ENCODE results near the gene IL21. TPM values are rescaled to one million over a fixed set of nuclear protein-coding genes. Genes with fewer than 3 reads are reported as not detected.

Gene IL21
- total RNA-seq, 1 experiment from 2014 or later: not detected

DNA sequence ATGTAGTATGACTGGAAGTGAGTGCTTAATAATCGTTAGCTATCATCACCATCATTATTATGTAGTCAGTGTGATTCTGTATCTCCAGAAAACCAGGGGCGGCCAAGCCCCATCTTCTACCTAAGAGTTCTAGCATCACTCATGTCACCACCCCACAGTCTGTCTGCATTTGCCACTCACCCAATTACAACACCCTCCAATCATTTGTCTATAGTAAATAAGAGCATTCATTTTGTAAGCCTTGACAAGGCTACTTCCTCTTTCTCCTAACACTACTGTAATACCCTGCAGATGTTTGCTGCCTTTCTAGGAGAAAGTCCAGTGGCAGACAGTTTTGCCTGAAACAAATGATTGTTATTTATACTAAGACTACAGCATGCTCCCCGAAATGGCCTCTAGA is 15.8 kb upstream of the IL21 start:
- no peak for DNase-seq (ENCODE audit: low spot score)
- in situ Hi-C loops (cut with HindIII; ENCODE audit: low sequenced_read_pairs): no loop called here

DNA sequence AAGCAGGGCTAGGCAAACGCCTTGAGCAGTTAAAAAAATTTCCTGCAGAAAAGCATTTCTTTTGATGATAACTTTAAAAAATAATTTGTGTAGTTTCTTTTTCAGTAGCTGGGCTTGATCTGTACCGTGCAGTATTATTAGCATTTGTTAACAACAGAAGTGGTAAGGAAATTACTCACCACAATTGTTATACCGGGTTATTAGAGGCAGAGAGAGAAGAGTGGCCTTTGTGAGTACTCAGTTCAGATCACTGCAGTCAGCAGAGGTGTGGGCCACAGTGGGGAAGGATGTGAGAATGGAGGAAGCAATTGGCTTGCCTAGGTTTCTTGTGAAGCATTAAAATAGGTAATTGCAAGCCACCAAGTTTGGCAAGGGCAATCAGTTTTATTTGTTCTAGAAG is 14.3 kb upstream of the IL21 start:
- no peak for DNase-seq (ENCODE audit: low spot score)
- in situ Hi-C loops (cut with HindIII; ENCODE audit: low sequenced_read_pairs): no loop called here

DNA sequence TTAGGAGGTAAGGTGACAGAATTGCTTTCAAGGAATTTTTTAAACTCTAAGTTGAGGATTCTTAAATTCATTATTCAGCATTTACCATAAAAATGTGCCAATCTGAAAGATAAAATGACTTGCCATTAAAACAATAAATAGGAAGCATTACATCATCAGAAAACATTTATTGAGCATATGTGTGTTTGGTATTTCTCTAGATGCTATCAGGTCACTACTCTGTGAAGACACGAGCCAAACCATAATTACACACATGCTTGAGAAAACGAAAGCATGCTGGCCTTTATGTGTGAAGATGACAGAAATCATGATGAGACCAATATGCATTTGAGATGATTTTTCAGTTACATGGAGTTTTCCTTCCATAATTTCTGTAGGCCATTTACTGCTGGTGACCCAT is 12.3 kb upstream of the IL21 start:
- in situ Hi-C loops (cut with HindIII; ENCODE audit: low sequenced_read_pairs): no loop called here
- no peak for DNase-seq (ENCODE audit: low spot score)

DNA sequence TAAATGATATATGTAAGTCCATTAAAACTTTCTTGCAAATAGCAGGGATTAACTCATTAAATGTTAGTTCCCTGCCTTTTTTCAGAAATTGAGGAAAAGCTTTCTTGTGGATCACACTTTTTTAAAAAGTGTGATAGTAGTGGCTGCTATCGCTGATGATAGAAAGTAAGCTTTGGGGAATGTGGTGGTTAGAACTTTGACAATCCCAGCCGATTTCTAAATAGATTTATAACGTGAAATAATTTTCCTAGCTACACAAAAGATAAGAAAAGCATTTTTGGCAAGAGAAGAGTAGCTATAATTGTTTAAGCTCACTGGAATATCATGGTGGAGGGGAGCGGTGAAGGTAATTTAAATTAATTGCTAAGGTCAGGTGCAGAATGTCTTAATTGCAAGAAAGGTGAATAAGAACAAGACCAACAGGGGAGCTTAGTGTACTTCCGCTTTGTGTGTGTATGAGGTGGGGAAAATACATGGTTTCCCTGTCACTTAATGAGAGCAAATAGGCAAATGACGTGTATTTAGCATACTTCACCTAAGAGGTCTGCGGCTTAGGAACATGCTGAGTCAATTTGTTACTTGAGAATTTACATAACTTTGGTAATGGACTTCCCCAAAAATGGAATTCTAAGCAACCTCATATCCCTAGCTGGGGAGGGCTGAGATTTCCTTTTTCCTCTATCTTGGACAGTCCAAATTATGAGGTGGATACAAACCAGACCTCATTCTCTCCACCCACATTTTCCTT is 11.7 kb upstream of the IL21 start:
- in situ Hi-C loops (cut with HindIII; ENCODE audit: low sequenced_read_pairs): no loop called here
- DNase-seq (ENCODE audit: low spot score): no peak

DNA sequence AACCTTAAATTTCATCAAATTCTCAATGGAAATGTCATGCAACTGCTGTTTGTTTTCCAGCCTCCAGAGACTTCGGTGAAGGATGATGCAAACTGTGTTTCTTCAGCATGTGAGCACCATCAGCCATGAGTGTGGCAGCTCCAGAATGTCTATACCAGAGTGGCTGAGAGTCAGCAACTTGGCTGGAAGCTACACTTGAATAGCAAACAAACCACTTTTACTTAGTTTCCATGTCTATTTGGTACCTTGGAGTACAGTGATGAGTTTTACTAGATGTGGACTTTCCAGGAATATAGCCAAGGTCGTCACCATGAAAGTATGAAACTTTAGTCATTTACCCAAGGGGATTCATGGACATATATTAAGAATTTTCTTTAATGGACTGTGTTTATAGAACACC is 4.3 kb upstream of the IL21 start:
- DNase-seq (ENCODE audit: low spot score): no peak
- in situ Hi-C loops (cut with HindIII; ENCODE audit: low sequenced_read_pairs): no loop called here

DNA sequence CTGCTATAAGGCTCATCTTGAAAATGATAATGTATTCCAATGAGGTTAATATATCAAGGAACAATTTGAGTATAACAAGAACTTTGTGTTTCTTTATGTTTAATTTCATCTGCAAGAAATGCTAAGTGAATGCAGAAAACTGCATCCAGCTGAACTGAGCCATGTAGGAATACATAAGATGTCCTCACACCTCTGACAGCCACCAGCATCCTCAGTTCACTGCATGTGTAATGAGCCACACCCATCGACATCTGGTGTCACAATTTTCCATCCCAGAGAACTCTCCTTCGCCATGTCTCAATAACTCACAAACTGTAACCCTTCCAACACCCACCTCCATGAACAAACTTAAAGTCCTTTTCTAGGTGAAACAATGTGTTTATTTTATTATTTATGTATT is 3.3 kb upstream of the IL21 start:
- DNase-seq (ENCODE audit: low spot score): no peak
- in situ Hi-C loops (cut with HindIII; ENCODE audit: low sequenced_read_pairs): no loop called here

DNA sequence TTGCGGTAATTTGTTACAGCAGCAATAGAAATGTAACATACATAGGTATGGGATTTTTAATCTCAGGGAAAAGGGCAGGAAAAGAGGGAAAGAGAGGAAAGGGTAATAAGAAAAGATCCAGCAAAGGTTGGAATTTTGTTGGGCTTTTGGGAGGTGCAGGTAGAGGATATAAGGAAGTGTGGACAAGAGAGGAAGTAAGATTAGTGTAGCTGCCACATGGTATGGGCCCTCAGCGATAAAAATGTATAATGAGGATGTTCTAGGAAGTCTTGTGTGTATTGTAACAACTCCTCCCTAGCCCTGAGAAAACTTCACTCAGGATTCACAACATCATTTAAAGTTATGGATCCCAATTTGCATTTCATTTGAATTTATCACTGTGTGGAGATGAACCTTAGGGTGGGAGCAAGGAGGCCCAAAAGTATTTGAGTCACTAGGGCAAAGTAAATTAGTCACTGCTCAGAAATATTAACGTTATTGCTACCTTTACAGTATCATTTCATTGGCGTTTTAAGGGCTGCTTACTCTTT is 2.8 kb upstream of the IL21 start:
- in situ Hi-C loops (cut with HindIII; ENCODE audit: low sequenced_read_pairs): no loop called here
- DNase-seq (ENCODE audit: low spot score): no peak

DNA sequence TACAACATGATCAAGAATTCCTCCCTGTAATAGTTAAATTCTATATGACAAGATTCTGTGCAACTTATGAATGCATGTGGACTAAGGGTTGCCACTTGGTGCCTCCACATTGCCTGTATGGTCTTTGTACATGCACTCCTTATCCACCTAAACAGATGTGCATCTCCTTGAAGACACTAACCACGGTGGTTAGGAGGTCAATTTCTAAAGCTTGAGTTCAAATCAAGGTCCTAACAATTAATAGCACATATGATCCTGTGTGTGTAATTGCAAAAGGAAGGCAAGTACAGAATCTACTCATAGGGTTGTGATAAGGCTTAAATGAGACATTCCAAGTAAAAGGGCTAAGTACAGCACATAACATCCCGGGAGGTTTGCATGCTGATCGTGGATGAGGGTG is 1.5 kb upstream of the IL21 start:
- in situ Hi-C loops (cut with HindIII; ENCODE audit: low sequenced_read_pairs): no loop called here
- no peak for DNase-seq (ENCODE audit: low spot score)

DNA sequence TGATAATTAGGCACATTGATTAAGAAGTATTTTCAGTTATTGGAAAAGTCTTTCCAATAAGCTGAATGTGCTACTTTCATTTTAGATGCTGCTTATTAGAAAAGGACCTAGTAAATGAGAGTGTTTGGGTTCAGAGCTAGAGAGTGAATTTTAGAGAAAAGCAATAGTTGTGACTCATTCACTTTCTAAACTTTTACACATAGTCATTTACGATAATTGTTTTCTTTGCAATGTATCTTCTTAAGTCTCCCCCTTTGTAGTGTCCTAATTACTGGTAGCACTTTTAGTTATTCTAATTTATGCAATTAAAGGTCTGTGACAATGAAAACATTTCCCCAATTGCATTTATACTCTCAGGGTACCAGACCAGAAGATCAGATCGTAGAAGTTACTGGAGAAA is 1.3 kb downstream of the IL21 start:
- no peak for DNase-seq (ENCODE audit: low spot score)
- in situ Hi-C loops (cut with HindIII; ENCODE audit: low sequenced_read_pairs): no loop called here

DNA sequence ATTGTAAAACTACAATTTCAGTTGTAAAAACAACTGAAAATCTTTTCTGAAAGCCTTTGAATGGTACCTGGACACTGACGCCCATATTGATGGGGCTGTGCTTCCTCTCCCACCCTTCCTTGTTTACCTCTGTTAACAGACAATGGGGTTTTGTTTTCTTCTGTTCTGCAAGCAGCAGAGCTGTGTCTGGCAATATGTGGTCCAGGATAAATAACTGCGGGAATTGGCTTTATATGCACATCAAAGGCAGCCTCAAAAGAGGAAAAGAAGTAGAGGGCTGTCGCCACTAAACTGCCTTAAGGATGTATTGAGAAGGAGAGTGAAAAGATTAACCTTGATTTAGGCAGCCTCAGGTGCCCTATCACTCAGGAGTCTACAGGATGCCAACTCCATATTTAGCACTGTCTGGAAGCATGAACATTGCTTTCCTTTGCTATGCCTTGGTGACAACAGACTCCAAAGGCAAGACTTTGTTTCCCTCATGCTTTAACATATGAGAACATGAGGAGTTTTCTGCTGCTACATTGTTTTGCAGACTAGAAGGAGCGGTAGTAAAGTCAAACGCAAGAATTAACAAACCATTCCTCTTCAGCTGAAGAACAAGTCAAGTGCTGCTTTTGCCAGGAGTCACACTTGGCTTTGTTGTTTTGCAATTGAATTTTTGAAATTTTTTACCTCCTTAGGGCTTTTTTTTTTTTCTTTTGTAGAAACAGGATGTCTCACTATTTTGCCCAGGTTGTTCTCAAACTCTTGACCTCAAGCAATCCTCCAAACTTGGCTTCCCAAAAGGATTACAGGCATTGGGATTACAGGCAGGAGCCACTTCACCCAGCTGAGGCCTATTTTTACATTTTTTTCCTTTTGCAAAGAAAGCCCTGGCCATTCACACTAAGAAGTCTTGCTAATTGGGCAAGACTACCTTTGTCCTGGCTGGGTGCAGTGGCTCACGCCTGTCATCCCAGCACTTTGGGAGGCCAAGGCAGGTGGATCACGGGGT is 3.0 kb downstream of the IL21 start:
- in situ Hi-C loops (cut with HindIII; ENCODE audit: low sequenced_read_pairs): no loop called here
- DNase-seq (ENCODE audit: low spot score): no peak

DNA sequence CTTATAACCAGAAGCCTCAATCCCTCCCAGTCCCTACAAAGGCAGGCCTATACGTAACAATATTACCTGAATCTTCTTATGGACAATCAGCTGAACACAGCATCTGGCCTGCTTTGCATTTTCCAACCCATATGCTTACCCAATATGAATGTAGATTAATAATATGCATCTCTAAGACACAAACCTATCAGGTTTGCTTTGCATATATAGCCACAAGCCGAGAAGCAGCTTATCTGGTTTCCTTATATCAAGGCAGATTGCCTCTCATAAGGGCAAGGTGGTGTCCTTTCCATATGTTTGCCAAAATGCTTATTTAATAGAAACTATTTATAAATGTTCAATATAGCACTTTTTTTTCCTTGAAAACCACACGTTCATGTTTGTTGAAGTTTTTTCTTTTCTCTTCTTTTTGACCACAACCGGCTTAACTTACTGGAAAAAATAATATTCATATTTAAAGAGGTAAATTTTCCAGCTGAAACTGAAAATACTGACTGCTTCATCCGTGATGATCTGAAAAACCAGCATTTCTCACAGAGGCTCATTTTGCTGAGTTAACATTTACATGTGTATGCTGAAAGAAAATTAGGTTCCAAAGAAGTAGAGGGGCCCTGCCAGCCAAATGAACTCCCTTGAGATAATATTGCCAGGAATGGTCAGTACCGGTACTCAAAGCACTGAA is 3.8 kb downstream of the IL21 start:
- in situ Hi-C loops (cut with HindIII; ENCODE audit: low sequenced_read_pairs): no loop called here
- DNase-seq (ENCODE audit: low spot score): no peak

DNA sequence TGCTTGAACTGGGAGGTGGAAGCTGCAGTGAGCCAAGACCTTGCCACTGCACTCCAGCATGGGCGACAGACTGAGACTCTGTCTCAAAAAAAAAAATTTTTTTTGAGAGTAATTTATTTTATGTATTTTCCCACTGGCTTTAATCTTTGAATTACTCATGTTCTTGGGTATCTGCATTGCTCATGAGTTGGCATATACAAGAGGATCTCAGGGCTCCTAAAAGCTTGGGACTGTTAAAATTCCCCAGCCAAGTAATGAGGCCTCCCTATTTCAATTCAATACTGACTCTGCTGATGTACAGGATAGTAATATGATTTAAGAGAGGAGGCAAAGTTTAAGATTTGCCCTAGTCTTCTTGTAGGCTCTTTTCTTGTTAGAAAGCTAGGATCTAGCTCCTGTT is 6.2 kb downstream of the IL21 start:
- no peak for DNase-seq (ENCODE audit: low spot score)
- in situ Hi-C loops (cut with HindIII; ENCODE audit: low sequenced_read_pairs): no loop called here

DNA sequence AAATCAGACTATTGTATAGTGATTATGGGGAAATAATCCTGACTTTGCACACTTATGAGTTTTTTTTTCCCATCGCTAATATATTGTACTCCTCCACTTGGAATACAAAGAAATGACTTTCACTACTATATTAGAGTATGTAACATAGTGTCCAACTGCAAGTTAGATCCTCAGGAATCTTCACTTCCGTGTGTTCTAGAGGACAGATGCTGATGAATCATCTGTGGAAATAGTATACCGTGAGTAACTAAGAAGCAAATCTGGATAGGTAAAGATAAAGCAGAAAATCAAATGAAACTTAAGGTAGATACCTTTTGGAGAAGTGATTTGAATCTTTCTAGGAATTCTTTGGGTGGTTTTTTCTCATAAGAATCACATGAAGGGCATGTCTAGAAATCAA is 8.3 kb downstream of the IL21 start:
- in situ Hi-C loops (cut with HindIII; ENCODE audit: low sequenced_read_pairs): no loop called here
- DNase-seq (ENCODE audit: low spot score): no peak

DNA sequence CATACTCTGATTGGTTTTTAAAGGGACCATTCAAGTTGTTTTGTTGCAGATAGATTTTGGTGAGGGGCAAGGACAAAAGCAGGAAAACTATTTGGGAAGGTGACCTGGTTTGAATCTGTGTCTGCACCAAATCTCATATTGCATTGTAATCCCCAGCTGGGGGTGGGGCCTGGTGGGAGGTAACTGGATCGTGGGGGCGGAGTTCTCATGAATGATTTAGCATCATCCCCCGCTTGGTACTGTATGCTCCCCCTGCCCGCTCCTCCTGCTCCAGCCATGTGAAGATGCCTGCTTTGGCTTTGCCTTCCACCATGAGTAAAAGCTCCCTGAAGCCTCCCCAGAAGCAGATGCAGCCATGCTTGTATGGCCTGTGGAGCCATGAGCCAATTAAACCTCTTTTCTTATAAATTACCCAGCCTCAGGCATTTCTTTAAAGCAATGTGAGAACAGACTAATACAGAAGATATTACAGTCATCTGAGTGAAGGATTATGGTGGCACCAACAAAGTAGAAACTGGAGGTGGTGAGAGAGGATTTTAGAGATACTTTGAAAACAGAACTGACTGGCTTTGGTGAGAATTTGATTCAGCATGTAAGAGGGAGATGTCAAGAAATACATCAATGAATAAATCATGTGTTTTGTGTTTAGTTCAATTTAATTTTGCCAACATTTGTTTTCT is 14.4 kb downstream of the IL21 start:
- in situ Hi-C loops (cut with HindIII; ENCODE audit: low sequenced_read_pairs): no loop called here
- no peak for DNase-seq (ENCODE audit: low spot score)

DNA sequence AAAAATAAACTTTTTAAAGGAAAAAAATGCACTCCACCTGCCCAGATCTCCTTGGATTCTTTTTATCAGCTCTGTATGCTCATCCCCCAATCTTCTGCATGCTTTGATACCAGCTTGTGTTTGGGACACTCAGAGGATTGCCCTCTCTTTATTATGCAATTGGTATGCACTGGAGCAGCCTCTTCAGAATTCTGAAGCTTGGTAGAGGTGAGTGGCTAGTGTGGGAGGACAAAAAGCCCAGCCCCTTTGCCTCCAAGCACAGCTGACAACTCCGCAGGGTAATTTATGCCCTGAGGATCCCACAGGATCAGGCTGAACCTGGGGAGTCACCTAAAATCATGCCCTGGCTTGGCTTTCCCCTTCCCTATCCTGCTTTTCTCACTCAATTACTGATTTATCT is 16.7 kb downstream of the IL21 start:
- in situ Hi-C loops (cut with HindIII; ENCODE audit: low sequenced_read_pairs): no loop called here
- no peak for DNase-seq (ENCODE audit: low spot score)

DNA sequence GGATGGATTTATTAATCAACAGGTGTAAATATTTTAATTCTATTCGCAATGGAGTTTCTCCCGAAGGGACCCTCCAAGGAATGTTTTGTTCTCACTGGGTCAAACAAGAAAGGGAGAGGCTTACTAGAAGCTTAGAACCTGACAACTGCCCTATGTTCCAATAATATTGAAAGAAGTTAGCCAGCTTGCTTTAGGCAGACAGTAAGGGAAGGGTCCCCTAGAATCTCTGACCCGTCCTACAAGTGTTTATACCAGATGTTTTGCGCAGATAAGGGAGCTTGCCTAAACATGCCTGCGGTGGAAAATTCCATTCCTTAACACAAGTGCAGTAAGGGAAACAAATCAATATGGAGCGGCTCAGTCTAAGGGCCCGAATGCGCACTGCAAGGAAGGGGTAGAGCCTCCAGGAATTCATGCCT is 17.7 kb downstream of the IL21 start:
- no peak for DNase-seq (ENCODE audit: low spot score)
- in situ Hi-C loops (cut with HindIII; ENCODE audit: low sequenced_read_pairs): no loop called here

DNA sequence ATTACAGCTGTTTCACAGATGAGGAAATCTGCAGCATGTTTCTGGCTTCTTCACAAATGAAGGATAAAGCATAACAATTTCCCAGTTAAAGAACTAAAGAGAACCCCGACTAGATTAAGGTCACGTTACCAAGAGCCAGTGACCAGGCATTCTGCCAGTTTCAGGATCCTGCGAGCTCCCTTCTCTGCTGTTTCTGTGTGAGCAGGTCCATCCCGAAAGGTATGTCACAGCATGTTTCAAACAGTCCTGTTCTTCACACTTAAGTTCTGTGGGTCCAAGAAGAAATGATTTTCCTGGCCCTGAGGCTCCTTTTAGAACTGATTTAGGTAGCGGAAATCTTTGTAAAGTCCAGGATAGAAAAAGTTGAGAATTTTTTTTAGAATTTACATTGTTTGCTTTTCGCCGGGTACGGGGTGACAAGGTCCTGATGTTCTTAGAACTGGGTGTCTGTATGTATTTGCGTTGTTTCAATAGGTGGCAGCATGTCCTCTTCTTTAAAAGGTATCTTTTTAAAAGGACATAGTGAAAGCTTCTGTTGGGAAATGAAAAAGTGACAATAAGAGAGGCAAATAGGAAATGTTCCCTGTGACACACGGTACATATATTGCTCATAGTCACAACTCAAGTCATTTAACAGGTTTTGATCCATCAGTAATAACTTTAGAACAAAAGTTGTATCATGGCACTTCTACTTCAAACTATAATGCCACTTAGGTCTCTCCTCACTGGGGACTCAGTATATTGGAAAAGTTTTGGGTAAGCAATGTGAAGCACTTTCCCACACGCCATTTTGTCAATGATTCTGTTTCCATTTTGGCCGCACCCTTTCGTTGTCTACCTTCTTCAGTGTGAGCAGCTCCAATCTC is 18.4 kb downstream of the IL21 start:
- in situ Hi-C loops (cut with HindIII; ENCODE audit: low sequenced_read_pairs): no loop called here

DNA sequence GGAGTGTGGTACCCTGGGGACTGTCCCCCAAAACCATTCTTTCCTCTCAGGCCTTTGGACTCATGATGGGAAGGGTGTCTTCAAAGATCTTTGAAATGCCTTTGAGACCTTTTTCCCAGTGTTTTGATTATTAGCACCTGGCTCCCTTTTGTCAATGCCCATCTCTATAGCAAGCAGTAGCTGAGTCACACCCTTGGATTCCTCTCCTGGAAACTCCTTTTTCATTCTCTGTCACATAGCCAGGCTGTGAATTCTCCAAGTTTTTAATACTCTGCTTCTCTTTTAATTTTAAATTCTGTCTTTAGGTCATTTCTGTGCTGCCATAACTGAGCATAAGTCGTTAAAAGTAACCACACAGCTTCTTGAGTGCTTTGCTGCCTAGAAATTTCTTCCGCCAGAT is 29.7 kb downstream of the IL21 start:
- in situ Hi-C loops (cut with HindIII; ENCODE audit: low sequenced_read_pairs): no loop called here
- DNase-seq (ENCODE audit: low spot score): no peak

More for the DNA sequence above, 18.4 kb downstream of the IL21 start:
- peak; percentile 13 for DNase-seq (ENCODE audit: low spot score)

All from G401 (cell line).